ENCODE measurements around the gene SLC25A3.

SLC25A3 gene

DNA sequence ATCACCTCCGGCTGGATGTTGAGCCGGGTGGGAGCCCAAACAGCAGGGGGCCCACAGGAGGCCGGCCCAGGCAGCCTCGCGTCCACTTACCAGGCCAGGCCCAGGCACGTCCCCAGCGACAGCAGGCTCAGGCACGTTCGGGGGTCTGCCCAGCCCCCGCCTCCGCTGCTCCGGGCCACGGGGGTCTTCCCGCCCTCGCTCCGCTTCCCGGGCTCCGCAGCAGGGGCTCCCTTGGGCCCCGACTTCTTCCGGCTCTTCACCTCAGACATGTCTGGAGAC is 50.9 kb downstream of the SLC25A3 start:
- TF ChIP-seq EZH2 (IDR thresholded peaks at IDR 0.05; ENCODE audit: borderline replicate concordance, low read length): no peak
- TF ChIP-seq, protein P1, sequence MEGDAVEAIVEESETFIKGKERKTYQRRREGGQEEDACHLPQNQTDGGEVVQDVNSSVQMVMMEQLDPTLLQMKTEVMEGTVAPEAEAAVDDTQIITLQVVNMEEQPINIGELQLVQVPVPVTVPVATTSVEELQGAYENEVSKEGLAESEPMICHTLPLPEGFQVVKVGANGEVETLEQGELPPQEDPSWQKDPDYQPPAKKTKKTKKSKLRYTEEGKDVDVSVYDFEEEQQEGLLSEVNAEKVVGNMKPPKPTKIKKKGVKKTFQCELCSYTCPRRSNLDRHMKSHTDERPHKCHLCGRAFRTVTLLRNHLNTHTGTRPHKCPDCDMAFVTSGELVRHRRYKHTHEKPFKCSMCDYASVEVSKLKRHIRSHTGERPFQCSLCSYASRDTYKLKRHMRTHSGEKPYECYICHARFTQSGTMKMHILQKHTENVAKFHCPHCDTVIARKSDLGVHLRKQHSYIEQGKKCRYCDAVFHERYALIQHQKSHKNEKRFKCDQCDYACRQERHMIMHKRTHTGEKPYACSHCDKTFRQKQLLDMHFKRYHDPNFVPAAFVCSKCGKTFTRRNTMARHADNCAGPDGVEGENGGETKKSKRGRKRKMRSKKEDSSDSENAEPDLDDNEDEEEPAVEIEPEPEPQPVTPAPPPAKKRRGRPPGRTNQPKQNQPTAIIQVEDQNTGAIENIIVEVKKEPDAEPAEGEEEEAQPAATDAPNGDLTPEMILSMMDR (IDR thresholded peaks at IDR 0.05; ENCODE audit: low read length): peak; percentile 16; the same call in 1 of the 2 replicates
- Histone ChIP-seq H3F3A (ENCODE audit: insufficient read depth, low read length) (no peaks in the 10 kb centered on the region), H3K79me2 (ENCODE audit: insufficient read depth, low read length) (peaks cover 21% of the 10 kb centered on the region), H3K9ac (ENCODE audit: low read length) (peak overlapping the region; percentile 83), H3K27ac (ENCODE audit: low read depth, low read length, poor library complexity, severe bottlenecking) (peak overlapping the region; percentile 84), H3K9me3 (ENCODE audit: low read length) (no peaks in the 10 kb centered on the region), H2AFZ (ENCODE audit: low read length) (no peak overlapping the region), H3K4me1 (ENCODE audit: insufficient read depth, low read length, severe bottlenecking) (peaks cover 32% of the 10 kb centered on the region), H3K9me2 (ENCODE audit: low read depth, low read length) (no peaks in the 10 kb centered on the region), H3K4me3 (ENCODE audit: low read depth, low read length, poor library complexity, severe bottlenecking) (peak overlapping the region; percentile 89), H4K20me1 (ENCODE audit: insufficient read depth, low read length) (no peaks in the 10 kb centered on the region), H3K27me3 (ENCODE audit: insufficient read depth, low read length) (no peaks in the 10 kb centered on the region), H3K4me2 (ENCODE audit: low read length) (peak overlapping the region; percentile 66), H3K36me3 (ENCODE audit: insufficient read depth, low read length) (peaks cover 11% of the 10 kb centered on the region; the same call in 1 of the 2 replicates)

GRCh38 chr12:98644712-98645571 is 51.5 kb downstream of the SLC25A3 start, which contains the start of the genes APAF1 and IKBIP:
Gene APAF1, plus strand, starts transcription at chr12:98645290. Its CDS starts 3,070 bp downstream, at chr12:98648360.
Gene IKBIP, minus strand, starts transcription at chr12:98644788. Its CDS starts 87 bp downstream, at chr12:98644701.
- Histone ChIP-seq H3K4me1 (ENCODE audit: insufficient read depth, low read length, severe bottlenecking) (peaks cover 32% of the 10 kb centered on the region), H2AFZ (ENCODE audit: low read length) (no peak within 1 kb of the TSS), H3K27me3 (ENCODE audit: insufficient read depth, low read length) (no peaks in the 10 kb centered on the region), H4K20me1 (ENCODE audit: insufficient read depth, low read length) (no peaks in the 10 kb centered on the region), H3K79me2 (ENCODE audit: insufficient read depth, low read length) (peaks cover 21% of the 10 kb centered on the region), H3K36me3 (ENCODE audit: insufficient read depth, low read length) (peaks cover 16% of the 10 kb centered on the region), H3K9me2 (ENCODE audit: low read depth, low read length) (no peaks in the 10 kb centered on the region), H3F3A (ENCODE audit: insufficient read depth, low read length) (no peaks in the 10 kb centered on the region), H3K9me3 (ENCODE audit: low read length) (no peaks in the 10 kb centered on the region), H3K4me2 (ENCODE audit: low read length) (peak within 1 kb of the TSS; percentile 79), H3K27ac (ENCODE audit: low read depth, low read length, poor library complexity, severe bottlenecking) (peak within 1 kb of the TSS; percentile 84), H3K4me3 (ENCODE audit: low read depth, low read length, poor library complexity, severe bottlenecking) (peak within 1 kb of the TSS; percentile 89), H3K9ac (ENCODE audit: low read length) (peak within 1 kb of the TSS; percentile 83)
- no peak for TF ChIP-seq EZH2 (IDR thresholded peaks at IDR 0.05; ENCODE audit: borderline replicate concordance, low read length)
- TF ChIP-seq, protein P1 (IDR thresholded peaks at IDR 0.05; ENCODE audit: low read length): no peak

- no peaks in the 10 kb centered on the region for H4K20me1 ChIP-seq (ENCODE audit: insufficient read depth, low read length)
- no peak for TF ChIP-seq EZH2 (IDR thresholded peaks at IDR 0.05; ENCODE audit: borderline replicate concordance, low read length)
- TF ChIP-seq, protein P1 (IDR thresholded peaks at IDR 0.05; ENCODE audit: low read length): no peak
These were observed 52.1 kb downstream of the SLC25A3 start for GRCh38 chr12:98645572-98646067.

More at GRCh38 chr12:98645572-98646067, 52.1 kb downstream of the SLC25A3 start:
- peaks cover 32% of the 10 kb centered on the region for H3K4me1 ChIP-seq (ENCODE audit: insufficient read depth, low read length, severe bottlenecking)
- H3K27ac ChIP-seq (ENCODE audit: low read depth, low read length, poor library complexity, severe bottlenecking): peak overlapping the region; percentile 15
- peak overlapping the region; percentile 79 for H3K4me2 ChIP-seq (ENCODE audit: low read length)
- peaks cover 21% of the 10 kb centered on the region for H3K79me2 ChIP-seq (ENCODE audit: insufficient read depth, low read length)
- H3K9ac ChIP-seq (ENCODE audit: low read length): peak overlapping the region; percentile 78
- no peaks in the 10 kb centered on the region for H3K27me3 ChIP-seq (ENCODE audit: insufficient read depth, low read length)
- H3K9me3 ChIP-seq (ENCODE audit: low read length): no peaks in the 10 kb centered on the region
- peaks cover 22% of the 10 kb centered on the region for H3K36me3 ChIP-seq (ENCODE audit: insufficient read depth, low read length)
- H3K9me2 ChIP-seq (ENCODE audit: low read depth, low read length): no peaks in the 10 kb centered on the region
- peak overlapping the region; percentile 89 for H3K4me3 ChIP-seq (ENCODE audit: low read depth, low read length, poor library complexity, severe bottlenecking)
- no peak overlapping the region for H2AFZ ChIP-seq (ENCODE audit: low read length)
- H3F3A ChIP-seq (ENCODE audit: insufficient read depth, low read length): no peaks in the 10 kb centered on the region
